GM19043 (cell line): ENCODE results near the gene C1QTNF9.
"Not testable (repeated sequence)": the region's sequence is repeated elsewhere in the genome, so short reads cannot be mapped to it uniquely, and the experiment has no call there.

Experiments used
- ATAC-seq: cut with Tn5 transposase; IDR thresholded peaks from one replicate; pipeline ENCODE4 v1.9.1; 2021; ENCODE audit warnings: low read depth; ENCODE audit not compliant: unreplicated experiment

Gene C1QTNF9

GRCh38 chr13:24319641-24320040 is 10.3 kb downstream of the C1QTNF9 start:
- ATAC-seq, result not testable (repeated sequence)

GRCh38 chr13:24321416-24321815 is 12.0 kb downstream of the C1QTNF9 start:
- not testable (repeated sequence) for ATAC-seq

- ATAC-seq, result not testable (repeated sequence)
Measured at GRCh38 chr13:24322470-24322869, 13.1 kb downstream of the C1QTNF9 start.

GRCh38 chr13:24323036-24323738 is 13.8 kb downstream of the C1QTNF9 start:
- ATAC-seq, result no peak

GRCh38 chr13:24323739-24324075 is 14.3 kb downstream of the C1QTNF9 start:
- ATAC-seq, result no peak

GRCh38 chr13:24327598-24327997 is 18.2 kb downstream of the C1QTNF9 start:
- ATAC-seq, result not testable (repeated sequence)

- no peak for ATAC-seq
Measured at GRCh38 chr13:24328145-24328544, 18.8 kb downstream of the C1QTNF9 start.

GRCh38 chr13:24338721-24339120 is 29.3 kb downstream of the C1QTNF9 start:
- ATAC-seq, result no peak

- no peak for ATAC-seq
Measured at GRCh38 chr13:24339937-24340607, 30.7 kb downstream of the C1QTNF9 start.

GRCh38 chr13:24340608-24340955 is 31.2 kb downstream of the C1QTNF9 start:
- ATAC-seq, result no peak

- no peak for ATAC-seq
Measured at GRCh38 chr13:24341439-24341838, 32.1 kb downstream of the C1QTNF9 start.

- no peak for ATAC-seq
Measured at GRCh38 chr13:24348385-24348784, 39.0 kb downstream of the C1QTNF9 start.

- no peak for ATAC-seq
Measured at GRCh38 chr13:24348797-24349515, 39.6 kb downstream of the C1QTNF9 start.

- ATAC-seq, result not testable (repeated sequence)
Measured at GRCh38 chr13:24349778-24350664, 40.6 kb downstream of the C1QTNF9 start.

GRCh38 chr13:24351423-24351822 is 42.0 kb downstream of the C1QTNF9 start:
- ATAC-seq, result no peak

GRCh38 chr13:24353736-24354135 is 44.4 kb downstream of the C1QTNF9 start:
- no peak for ATAC-seq

- ATAC-seq, result no peak
Measured at GRCh38 chr13:24355103-24355502, 45.7 kb downstream of the C1QTNF9 start.

GRCh38 chr13:24356270-24356669 is 46.9 kb downstream of the C1QTNF9 start:
- no peak for ATAC-seq

- no peak for ATAC-seq
Measured at GRCh38 chr13:24356837-24357236, 47.5 kb downstream of the C1QTNF9 start.

GRCh38 chr13:24357756-24358155 is 48.4 kb downstream of the C1QTNF9 start:
- no peak for ATAC-seq

- not testable (repeated sequence) for ATAC-seq
Measured at GRCh38 chr13:24358836-24359235, 49.5 kb downstream of the C1QTNF9 start.
